Activated gamma-delta T cell treated with Interleukin-2 at 50 U/mL for 16 hours (primary cell): Measurements from ENCODE around the gene ANAPC10.
"Not testable (repeated sequence)": the region's sequence is repeated elsewhere in the genome, so short reads cannot be mapped to it uniquely, and the experiment has no call there.

ENCODE experiments used
- DNase-seq: peaks from one replicate; pipeline ENCODE4 v3.0.0-alpha.2; 2020

ANAPC10 gene

GRCh38 chr4:145000656-145001055, 97.3 kb downstream of the ANAPC10 start:
- not testable (repeated sequence) for DNase-seq

- no peak for DNase-seq
These were observed 108.7 kb downstream of the ANAPC10 start for GRCh38 chr4:144989306-144989705.

- DNase-seq: no peak
These were observed 112.5 kb downstream of the ANAPC10 start for GRCh38 chr4:144985531-144985930.

GRCh38 chr4:144985014-144985413, 113.0 kb downstream of the ANAPC10 start:
- DNase-seq: no peak

GRCh38 chr4:144984241-144984640, 113.8 kb downstream of the ANAPC10 start:
- no peak for DNase-seq

GRCh38 chr4:144975718-144976117, 122.3 kb downstream of the ANAPC10 start:
- DNase-seq: no peak

GRCh38 chr4:144970597-144970996, 127.4 kb downstream of the ANAPC10 start:
- DNase-seq: no peak

GRCh38 chr4:144969821-144970220, 128.2 kb downstream of the ANAPC10 start:
- DNase-seq: no peak

- no peak for DNase-seq
These were observed 129.4 kb downstream of the ANAPC10 start for GRCh38 chr4:144968606-144969005.

GRCh38 chr4:144967161-144967560, 130.8 kb downstream of the ANAPC10 start:
- no peak for DNase-seq

- DNase-seq: no peak
These were observed 135.7 kb downstream of the ANAPC10 start for GRCh38 chr4:144962300-144962699.

- DNase-seq: no peak
These were observed 142.9 kb downstream of the ANAPC10 start for GRCh38 chr4:144955104-144955503.

- DNase-seq: no peak
These were observed 143.8 kb downstream of the ANAPC10 start for GRCh38 chr4:144954230-144954629.

- DNase-seq: no peak
These were observed 149.6 kb downstream of the ANAPC10 start for GRCh38 chr4:144948421-144948820.

- no peak for DNase-seq
These were observed 150.0 kb downstream of the ANAPC10 start for GRCh38 chr4:144948009-144948408.
